Subcutaneous adipose tissue (tissue), 4 donors: ENCODE data around the gene ARID1B. TPM values are rescaled to one million over a fixed set of nuclear protein-coding genes. Genes with fewer than 3 reads are reported as not detected.

Experiments
- total RNA-seq, 4 donors: library from RNA; depleted of rRNA; stranded (reverse); fragments of >200 nt; gene quantifications; one replicate each; pipeline ENCODE4 v1.1.0, GENCODE V29; 2016
- TF ChIP-seq, protein P1 (sequence below): fragments of 450-650 bp; IDR thresholded peaks from one replicate; pipeline ENCODE4 v1.5.1; 2016; ENCODE audit warnings: low read depth, mild to moderate bottlenecking, control low read depth, antibody characterized with exemption, moderate library complexity

Gene ARID1B
- total RNA-seq, 4 donors from 2014 or later: 93.8 to 137 (median 104) TPM

DNA sequence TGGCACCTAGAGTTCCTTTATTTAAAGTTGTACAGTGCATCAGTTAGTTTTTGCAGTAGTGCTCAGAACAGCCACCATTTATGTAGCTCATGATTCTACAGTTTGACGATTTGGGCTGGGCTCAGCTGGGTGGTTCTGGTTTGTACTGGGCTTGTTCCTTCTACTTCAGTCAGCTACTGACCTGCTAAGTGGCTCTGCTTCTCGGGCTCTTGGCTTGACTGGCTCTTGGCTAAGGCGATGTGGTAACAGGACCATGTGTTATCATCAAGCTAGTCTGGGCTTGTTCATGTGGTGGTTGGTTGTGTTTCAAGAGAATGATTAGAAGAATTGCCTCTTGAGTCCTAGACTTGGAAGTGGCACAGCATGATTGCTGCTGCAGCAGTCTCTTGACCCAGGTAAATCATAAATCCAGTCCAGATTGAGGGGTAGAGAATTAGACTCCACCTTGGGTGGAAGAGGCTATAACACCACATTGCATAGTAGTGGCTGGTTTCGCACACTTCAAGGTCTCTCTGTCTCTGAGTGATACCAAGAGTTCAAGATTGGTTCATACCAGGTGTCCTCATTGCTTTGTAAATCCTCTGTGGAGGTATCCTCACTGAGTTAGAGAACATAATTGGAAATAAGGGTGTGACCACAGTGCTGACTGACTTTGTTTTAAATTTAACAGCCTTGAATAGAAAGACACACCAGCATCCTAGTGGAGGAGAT, 253.0 kb downstream of the ARID1B start:
- TF ChIP-seq, protein P1, sequence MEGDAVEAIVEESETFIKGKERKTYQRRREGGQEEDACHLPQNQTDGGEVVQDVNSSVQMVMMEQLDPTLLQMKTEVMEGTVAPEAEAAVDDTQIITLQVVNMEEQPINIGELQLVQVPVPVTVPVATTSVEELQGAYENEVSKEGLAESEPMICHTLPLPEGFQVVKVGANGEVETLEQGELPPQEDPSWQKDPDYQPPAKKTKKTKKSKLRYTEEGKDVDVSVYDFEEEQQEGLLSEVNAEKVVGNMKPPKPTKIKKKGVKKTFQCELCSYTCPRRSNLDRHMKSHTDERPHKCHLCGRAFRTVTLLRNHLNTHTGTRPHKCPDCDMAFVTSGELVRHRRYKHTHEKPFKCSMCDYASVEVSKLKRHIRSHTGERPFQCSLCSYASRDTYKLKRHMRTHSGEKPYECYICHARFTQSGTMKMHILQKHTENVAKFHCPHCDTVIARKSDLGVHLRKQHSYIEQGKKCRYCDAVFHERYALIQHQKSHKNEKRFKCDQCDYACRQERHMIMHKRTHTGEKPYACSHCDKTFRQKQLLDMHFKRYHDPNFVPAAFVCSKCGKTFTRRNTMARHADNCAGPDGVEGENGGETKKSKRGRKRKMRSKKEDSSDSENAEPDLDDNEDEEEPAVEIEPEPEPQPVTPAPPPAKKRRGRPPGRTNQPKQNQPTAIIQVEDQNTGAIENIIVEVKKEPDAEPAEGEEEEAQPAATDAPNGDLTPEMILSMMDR: no peak

DNA sequence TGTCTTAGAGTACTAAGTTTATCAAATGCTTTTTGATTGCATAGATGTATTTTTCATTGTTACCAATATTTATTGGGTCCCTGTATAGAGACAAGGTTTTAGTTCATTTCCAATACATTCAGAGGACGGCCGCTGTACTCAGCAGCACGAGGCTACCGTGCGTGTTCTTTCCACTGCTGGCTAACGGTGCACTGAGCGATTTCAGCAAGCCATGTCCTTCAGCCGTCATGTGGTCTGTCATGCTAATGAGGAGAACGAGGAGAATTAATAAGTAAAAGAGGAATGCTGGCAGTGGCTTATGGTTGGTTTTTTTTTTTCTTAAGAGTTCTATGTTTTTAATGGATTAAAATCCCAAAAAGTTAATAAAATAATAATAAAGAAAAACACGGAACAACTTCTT, 253.6 kb downstream of the ARID1B start:
- TF ChIP-seq, protein P1: no peak

DNA sequence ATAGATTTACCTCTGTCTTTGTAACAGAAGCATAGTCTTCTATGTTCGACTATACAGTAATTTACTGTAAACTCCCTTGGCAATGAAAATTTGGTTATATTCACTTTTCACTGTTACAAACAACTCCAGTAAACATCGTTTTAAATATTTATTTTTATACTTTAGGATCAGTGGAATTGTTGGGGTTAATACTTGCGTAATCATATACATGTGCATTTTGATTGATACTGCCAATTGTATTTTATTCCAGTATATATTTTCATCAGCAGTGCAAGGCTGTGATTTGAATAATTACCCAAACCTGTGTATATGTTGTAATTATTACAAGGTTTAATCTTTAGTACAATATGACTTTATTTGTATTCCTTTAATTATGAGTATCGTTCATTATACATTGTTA, 255.7 kb downstream of the ARID1B start:
- TF ChIP-seq, protein P1: no peak

DNA sequence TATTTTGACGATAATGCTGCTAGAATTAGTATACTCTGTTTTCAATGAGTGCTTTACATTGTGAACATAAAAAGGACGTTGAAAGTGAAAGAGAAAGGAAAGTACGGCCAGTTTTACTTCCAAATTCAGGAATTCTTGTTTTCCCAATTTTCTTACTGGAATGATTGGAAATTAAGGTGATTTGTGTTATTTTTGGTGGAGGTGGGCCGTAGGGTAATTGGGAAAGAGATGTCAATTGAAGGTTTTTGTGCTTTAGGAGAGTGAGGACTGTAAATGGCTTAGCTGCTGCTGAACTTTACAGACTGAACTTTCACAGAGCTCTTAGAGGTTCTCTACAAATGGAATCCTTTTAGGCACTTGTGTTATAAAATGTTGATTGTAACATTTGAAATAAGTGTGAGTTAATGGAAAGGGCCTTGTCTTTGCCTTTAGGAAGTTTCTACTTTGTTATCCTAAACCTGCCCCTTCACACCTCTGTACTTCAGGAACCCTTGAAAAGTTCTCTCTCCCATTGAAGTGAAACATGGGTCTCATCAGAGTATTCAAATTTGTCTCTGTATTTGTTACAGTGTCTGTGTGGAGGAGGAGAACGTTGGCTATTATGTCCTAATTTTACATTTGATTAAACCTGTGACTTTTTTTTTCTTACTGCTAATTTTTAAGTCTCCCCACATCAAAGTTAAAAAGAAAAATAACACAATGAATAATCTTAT, 256.4 kb downstream of the ARID1B start:
- TF ChIP-seq, protein P1: no peak

- TF ChIP-seq, protein P1: no peak
Measured at GRCh38 chr6:157034436-157035230, 257.5 kb downstream of the ARID1B start.

DNA sequence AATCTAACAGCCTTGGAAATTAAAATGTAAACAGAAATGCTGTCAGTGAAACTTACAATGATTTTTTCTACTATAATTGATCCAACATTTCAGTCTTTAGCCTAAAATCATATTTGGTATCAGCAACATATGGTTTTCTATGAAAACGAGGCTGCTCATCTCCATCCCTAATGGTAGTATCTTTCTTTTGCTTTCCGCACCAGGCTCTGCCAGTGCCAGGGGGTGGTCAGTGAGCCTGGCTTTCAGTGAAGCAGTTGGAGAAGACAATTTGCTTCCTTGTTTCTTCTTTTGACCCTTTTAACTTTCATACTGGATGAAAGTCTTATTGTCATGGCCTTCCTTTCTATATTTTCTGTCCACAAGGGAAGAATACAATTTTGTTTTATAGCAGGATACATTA, 258.4 kb downstream of the ARID1B start:
- TF ChIP-seq, protein P1: no peak

DNA sequence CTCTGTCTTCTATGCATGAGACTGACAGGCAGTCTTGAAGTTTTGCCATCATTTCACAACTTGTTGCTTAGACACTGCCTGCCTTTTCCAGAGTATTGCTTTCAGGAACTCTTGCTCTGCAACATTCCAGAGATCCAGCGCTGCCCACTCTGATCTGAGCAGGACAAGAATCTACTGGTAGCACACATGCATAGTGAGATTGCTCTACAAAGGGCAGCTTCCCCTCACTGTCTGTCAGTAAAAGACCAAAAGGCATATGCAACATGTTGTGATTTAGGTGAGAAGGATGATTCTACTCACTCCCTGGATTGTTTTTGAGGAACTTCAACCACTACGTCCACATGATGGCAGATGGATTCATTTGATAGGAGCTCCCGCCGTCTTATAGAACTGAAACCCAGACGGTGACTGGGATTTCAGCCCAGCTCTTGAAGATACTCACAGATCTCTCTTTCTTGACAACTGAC, 259.1 kb downstream of the ARID1B start:
- TF ChIP-seq, protein P1: no peak
